Activated naive CD4-positive, alpha-beta T cell treated with anti-CD3 and anti-CD28 coated beads, Interleukin-2, amount 50 U/mL, for 24 hours (primary cell): ENCODE results near the gene PNMA8A.

Experiments used
- H3K27ac Mint-ChIP-seq: one replicate; pipeline ENCODE4 v1.8.0; 2021; ENCODE audit warnings: mild to moderate bottlenecking, mixed read lengths
- H3K27me3 Mint-ChIP-seq: one replicate; pipeline ENCODE4 v1.8.0; 2021; ENCODE audit warnings: mixed read lengths
- H3K36me3 Mint-ChIP-seq: one replicate; pipeline ENCODE4 v1.8.0; 2021; ENCODE audit warnings: mixed read lengths
- H3K4me1 Mint-ChIP-seq: one replicate; pipeline ENCODE4 v1.8.0; 2021; ENCODE audit warnings: mixed read lengths
- H3K4me3 Mint-ChIP-seq: one replicate; pipeline ENCODE4 v1.8.0; 2021; ENCODE audit warnings: mild to moderate bottlenecking, mixed read lengths
- H3K9me3 Mint-ChIP-seq: one replicate; pipeline ENCODE4 v1.8.0; 2021; ENCODE audit warnings: mixed read lengths

The PNMA8A gene

GRCh38 chr19:46482631-46483030, 11.3 kb upstream of the PNMA8A start:
- Mint-ChIP-seq H3K27me3 (peaks cover 18% of the 10 kb centered on the region), H3K27ac (no peak overlapping the region), H3K4me1 (peaks cover 14% of the 10 kb centered on the region), H3K9me3 (no peaks in the 10 kb centered on the region), H3K36me3 (no peaks in the 10 kb centered on the region), H3K4me3 (no peak overlapping the region)

- Mint-ChIP-seq H3K36me3 (no peaks in the 10 kb centered on the region), H3K27ac (no peak overlapping the region), H3K27me3 (peaks cover 17% of the 10 kb centered on the region)
Measured at GRCh38 chr19:46481947-46482346, 10.6 kb upstream of the PNMA8A start.

GRCh38 chr19:46481223-46481848, 10.0 kb upstream of the PNMA8A start:
- peaks cover 14% of the 10 kb centered on the region for H3K27me3 Mint-ChIP-seq
- H3K9me3 Mint-ChIP-seq, result no peaks in the 10 kb centered on the region
- H3K4me3 Mint-ChIP-seq, result no peak overlapping the region
- peaks cover 9% of the 10 kb centered on the region for H3K4me1 Mint-ChIP-seq
- H3K27ac Mint-ChIP-seq, result no peak overlapping the region
- no peaks in the 10 kb centered on the region for H3K36me3 Mint-ChIP-seq

More at GRCh38 chr19:46481947-46482346, 10.6 kb upstream of the PNMA8A start:
- Mint-ChIP-seq H3K4me3 (no peak overlapping the region), H3K9me3 (no peaks in the 10 kb centered on the region), H3K4me1 (peaks cover 9% of the 10 kb centered on the region)

- Mint-ChIP-seq H3K27me3 (peaks cover 13% of the 10 kb centered on the region), H3K27ac (no peak overlapping the region), H3K4me1 (peaks cover 9% of the 10 kb centered on the region), H3K4me3 (no peak overlapping the region), H3K9me3 (no peaks in the 10 kb centered on the region), H3K36me3 (no peaks in the 10 kb centered on the region)
Measured at GRCh38 chr19:46480415-46480814, 9.1 kb upstream of the PNMA8A start.

- H3K4me1 Mint-ChIP-seq, result peaks cover 9% of the 10 kb centered on the region
- no peak overlapping the region for H3K4me3 Mint-ChIP-seq
- H3K27ac Mint-ChIP-seq, result no peak overlapping the region
- no peaks in the 10 kb centered on the region for H3K9me3 Mint-ChIP-seq
- H3K36me3 Mint-ChIP-seq, result no peaks in the 10 kb centered on the region
- H3K27me3 Mint-ChIP-seq, result peaks cover 26% of the 10 kb centered on the region
Measured at GRCh38 chr19:46478356-46478986, 7.1 kb upstream of the PNMA8A start.

- H3K4me3 Mint-ChIP-seq, result no peak overlapping the region
- no peaks in the 10 kb centered on the region for H3K9me3 Mint-ChIP-seq
- no peak overlapping the region for H3K27ac Mint-ChIP-seq
- H3K36me3 Mint-ChIP-seq, result no peaks in the 10 kb centered on the region
- H3K27me3 Mint-ChIP-seq, result peaks cover 35% of the 10 kb centered on the region
- H3K4me1 Mint-ChIP-seq, result peaks cover 12% of the 10 kb centered on the region
Measured at GRCh38 chr19:46475986-46476385, 4.6 kb upstream of the PNMA8A start.

GRCh38 chr19:46474211-46474610, 2.8 kb upstream of the PNMA8A start:
- Mint-ChIP-seq H3K4me1 (peaks cover 12% of the 10 kb centered on the region), H3K27ac (no peak overlapping the region), H3K4me3 (no peak overlapping the region), H3K36me3 (no peaks in the 10 kb centered on the region), H3K27me3 (peaks cover 35% of the 10 kb centered on the region), H3K9me3 (no peaks in the 10 kb centered on the region)

GRCh38 chr19:46472592-46472991, 1.2 kb upstream of the PNMA8A start:
- Mint-ChIP-seq H3K27ac (no peak overlapping the region), H3K9me3 (no peaks in the 10 kb centered on the region), H3K27me3 (peaks cover 29% of the 10 kb centered on the region)

GRCh38 chr19:46471811-46472543, 614 bp upstream of the PNMA8A start:
- Mint-ChIP-seq H3K27me3 (peaks cover 29% of the 10 kb centered on the region), H3K9me3 (no peaks in the 10 kb centered on the region), H3K36me3 (no peaks in the 10 kb centered on the region), H3K4me3 (no peak overlapping the region), H3K27ac (no peak overlapping the region), H3K4me1 (peaks cover 3% of the 10 kb centered on the region)

More at GRCh38 chr19:46472592-46472991, 1.2 kb upstream of the PNMA8A start:
- H3K4me3 Mint-ChIP-seq, result no peak overlapping the region
- H3K36me3 Mint-ChIP-seq, result no peaks in the 10 kb centered on the region
- H3K4me1 Mint-ChIP-seq, result peaks cover 3% of the 10 kb centered on the region

- Mint-ChIP-seq H3K4me3 (no peak overlapping the region), H3K27me3 (peaks cover 29% of the 10 kb centered on the region), H3K9me3 (no peaks in the 10 kb centered on the region), H3K36me3 (no peaks in the 10 kb centered on the region), H3K4me1 (peaks cover 9% of the 10 kb centered on the region), H3K27ac (no peak overlapping the region)
Measured at GRCh38 chr19:46470376-46470775, 987 bp downstream of the PNMA8A start.

- H3K9me3 Mint-ChIP-seq, result no peaks in the 10 kb centered on the region
- no peak overlapping the region for H3K4me3 Mint-ChIP-seq
- H3K4me1 Mint-ChIP-seq, result peaks cover 9% of the 10 kb centered on the region
- no peak overlapping the region for H3K27ac Mint-ChIP-seq
- H3K36me3 Mint-ChIP-seq, result no peaks in the 10 kb centered on the region
- peaks cover 27% of the 10 kb centered on the region for H3K27me3 Mint-ChIP-seq
Measured at GRCh38 chr19:46469541-46470185, 1.7 kb downstream of the PNMA8A start.

GRCh38 chr19:46466536-46467196, 4.7 kb downstream of the PNMA8A start:
- no peaks in the 10 kb centered on the region for H3K9me3 Mint-ChIP-seq
- H3K27me3 Mint-ChIP-seq, result peaks cover 3% of the 10 kb centered on the region
- H3K36me3 Mint-ChIP-seq, result no peaks in the 10 kb centered on the region
- H3K4me3 Mint-ChIP-seq, result no peak overlapping the region
- peak overlapping the region; percentile 4 for H3K27ac Mint-ChIP-seq
- peaks cover 6% of the 10 kb centered on the region for H3K4me1 Mint-ChIP-seq

GRCh38 chr19:46463516-46463915, 7.8 kb downstream of the PNMA8A start:
- peaks cover 6% of the 10 kb centered on the region for H3K4me1 Mint-ChIP-seq
- H3K4me3 Mint-ChIP-seq, result no peak overlapping the region
- no peaks in the 10 kb centered on the region for H3K27me3 Mint-ChIP-seq
- H3K9me3 Mint-ChIP-seq, result no peaks in the 10 kb centered on the region
- H3K27ac Mint-ChIP-seq, result no peak overlapping the region
- H3K36me3 Mint-ChIP-seq, result no peaks in the 10 kb centered on the region

- Mint-ChIP-seq H3K9me3 (no peaks in the 10 kb centered on the region), H3K4me3 (no peak overlapping the region), H3K36me3 (no peaks in the 10 kb centered on the region), H3K27ac (no peak overlapping the region), H3K4me1 (peaks cover 3% of the 10 kb centered on the region), H3K27me3 (peaks cover 3% of the 10 kb centered on the region)
Measured at GRCh38 chr19:46461537-46461936, 9.8 kb downstream of the PNMA8A start.

GRCh38 chr19:46460981-46461380, 10.4 kb downstream of the PNMA8A start:
- H3K27ac Mint-ChIP-seq, result no peak overlapping the region
- no peak overlapping the region for H3K4me3 Mint-ChIP-seq
- peaks cover 8% of the 10 kb centered on the region for H3K27me3 Mint-ChIP-seq
- H3K4me1 Mint-ChIP-seq, result no peaks in the 10 kb centered on the region
- H3K9me3 Mint-ChIP-seq, result no peaks in the 10 kb centered on the region
- H3K36me3 Mint-ChIP-seq, result no peaks in the 10 kb centered on the region
